ACC112 (cell line): ENCODE measurements around the gene MAVS.
A peak's percentile ranks its signal among the peaks of the same experiment; 100 is the strongest.
"Not testable (repeated sequence)": the region's sequence is repeated elsewhere in the genome, so short reads cannot be mapped to it uniquely, and the experiment has no call there.

ENCODE experiments used
- H2AFZ ChIP-seq: fragments of 200-600 bp; sonication (generic); one replicate; pipeline ENCODE4 v1.6.0; 2017; ENCODE audit warnings: antibody characterized with exemption, low read length; ENCODE audit not compliant: unreplicated experiment
- H3K27ac ChIP-seq: fragments of 200-600 bp; sonication (generic); 2 replicates; pipeline ENCODE4 v1.5.1; 2014; ENCODE audit warnings: low read depth, mild to moderate bottlenecking, antibody characterized with exemption, low read length, moderate library complexity
- H3K27me3 ChIP-seq: fragments of 200-600 bp; sonication (generic); 2 replicates; pipeline ENCODE4 v1.6.1; 2014; ENCODE audit warnings: mild to moderate bottlenecking, antibody characterized with exemption, low read length, moderate library complexity, mixed read lengths; ENCODE audit not compliant: insufficient read depth
- H3K36me3 ChIP-seq: fragments of 200-600 bp; sonication (generic); 2 replicates; pipeline ENCODE4 v1.6.1; 2016; ENCODE audit warnings: mild to moderate bottlenecking, antibody characterized with exemption, low read length, moderate library complexity, mixed read lengths; ENCODE audit not compliant: insufficient read depth
- H3K4me1 ChIP-seq: fragments of 200-600 bp; sonication (generic); one replicate; pipeline ENCODE4 v1.6.1; 2016; ENCODE audit warnings: low read length, mixed read lengths; ENCODE audit not compliant: insufficient read depth, unreplicated experiment, control insufficient read depth
- H3K4me3 ChIP-seq: fragments of 200-600 bp; sonication (generic); 2 replicates; pipeline ENCODE4 v1.5.1; 2014; ENCODE audit warnings: mild to moderate bottlenecking, low read depth, low read length
- H3K79me2 ChIP-seq: fragments of 200-600 bp; sonication (generic); one replicate; pipeline ENCODE4 v1.6.0; 2016; ENCODE audit warnings: low read length; ENCODE audit not compliant: control insufficient read depth, unreplicated experiment, insufficient read depth

Gene MAVS

GRCh38 chr20:3869839-3870634 lies 23.4 kb downstream of the MAVS start:
- Histone ChIP-seq H3K4me1 (no peaks in the 10 kb centered on the region), H3K79me2 (no peaks in the 10 kb centered on the region), H3K36me3 (peaks cover 11% of the 10 kb centered on the region; the same call in 1 of the 2 replicates), H3K27me3 (no peaks in the 10 kb centered on the region), H3K27ac (no peak overlapping the region), H3K4me3 (no peak overlapping the region), H2AFZ (no peak overlapping the region)

- Histone ChIP-seq H3K79me2 (no peaks in the 10 kb centered on the region), H3K27me3 (no peaks in the 10 kb centered on the region), H3K4me1 (no peaks in the 10 kb centered on the region), H2AFZ (no peak overlapping the region), H3K27ac (peak overlapping the region; percentile 2; the same call in 1 of the 2 replicates), H3K36me3 (peaks cover 11% of the 10 kb centered on the region; the same call in 1 of the 2 replicates), H3K4me3 (no peak overlapping the region)
Measured at GRCh38 chr20:3871550-3872265, 25.1 kb downstream of the MAVS start.

GRCh38 chr20:3873507-3873906 lies 26.9 kb downstream of the MAVS start:
- Histone ChIP-seq H2AFZ (no peak overlapping the region), H3K4me1 (peaks cover 3% of the 10 kb centered on the region), H3K4me3 (no peak overlapping the region), H3K27me3 (no peaks in the 10 kb centered on the region), H3K36me3 (peaks cover 11% of the 10 kb centered on the region; the same call in 1 of the 2 replicates), H3K27ac (no peak overlapping the region), H3K79me2 (no peaks in the 10 kb centered on the region)

- H3K79me2 ChIP-seq, result no peaks in the 10 kb centered on the region
- peaks cover 11% of the 10 kb centered on the region; the same call in 1 of the 2 replicates for H3K36me3 ChIP-seq
- H3K4me1 ChIP-seq, result peaks cover 3% of the 10 kb centered on the region
Measured at GRCh38 chr20:3874194-3874844, 27.7 kb downstream of the MAVS start.

GRCh38 chr20:3875378-3875974 lies 28.8 kb downstream of the MAVS start:
- H3K27ac ChIP-seq, result no peak overlapping the region

More at GRCh38 chr20:3874194-3874844, 27.7 kb downstream of the MAVS start:
- no peak overlapping the region for H2AFZ ChIP-seq
- no peak overlapping the region for H3K4me3 ChIP-seq
- H3K27ac ChIP-seq, result no peak overlapping the region
- no peaks in the 10 kb centered on the region for H3K27me3 ChIP-seq

GRCh38 chr20:3876000-3876399 lies 29.4 kb downstream of the MAVS start:
- peaks cover 11% of the 10 kb centered on the region; the same call in 1 of the 2 replicates for H3K36me3 ChIP-seq
- no peak overlapping the region for H2AFZ ChIP-seq
- no peaks in the 10 kb centered on the region for H3K79me2 ChIP-seq
- no peaks in the 10 kb centered on the region for H3K27me3 ChIP-seq
- H3K4me1 ChIP-seq, result peaks cover 3% of the 10 kb centered on the region
- no peak overlapping the region for H3K27ac ChIP-seq
- H3K4me3 ChIP-seq, result no peak overlapping the region

More at GRCh38 chr20:3875378-3875974, 28.8 kb downstream of the MAVS start:
- H3K79me2 ChIP-seq, result no peaks in the 10 kb centered on the region
- no peaks in the 10 kb centered on the region for H3K27me3 ChIP-seq
- H2AFZ ChIP-seq, result no peak overlapping the region
- H3K4me3 ChIP-seq, result no peak overlapping the region
- H3K36me3 ChIP-seq, result peaks cover 11% of the 10 kb centered on the region; the same call in 1 of the 2 replicates
- peaks cover 3% of the 10 kb centered on the region for H3K4me1 ChIP-seq

- Histone ChIP-seq H3K79me2 (no peaks in the 10 kb centered on the region), H3K4me1 (peaks cover 3% of the 10 kb centered on the region), H3K4me3 (no peak overlapping the region), H3K27ac (no peak overlapping the region), H2AFZ (no peak overlapping the region), H3K27me3 (no peaks in the 10 kb centered on the region), H3K36me3 (peaks cover 11% of the 10 kb centered on the region; the same call in 1 of the 2 replicates)
Measured at GRCh38 chr20:3876676-3877075, 30.0 kb downstream of the MAVS start.

GRCh38 chr20:3878921-3879274 lies 32.3 kb downstream of the MAVS start:
- H3K27me3 ChIP-seq, result not testable (repeated sequence)

GRCh38 chr20:3885715-3886114 lies 39.1 kb downstream of the MAVS start:
- peaks cover 8% of the 10 kb centered on the region for H3K4me1 ChIP-seq
- peaks cover 33% of the 10 kb centered on the region for H3K79me2 ChIP-seq
- H3K4me3 ChIP-seq, result no peak overlapping the region
- H3K27ac ChIP-seq, result no peak overlapping the region
- peaks cover 6% of the 10 kb centered on the region; the same call in 1 of the 2 replicates for H3K36me3 ChIP-seq
- no peak overlapping the region for H2AFZ ChIP-seq
- H3K27me3 ChIP-seq, result no peaks in the 10 kb centered on the region

More at GRCh38 chr20:3878921-3879274, 32.3 kb downstream of the MAVS start:
- not testable (repeated sequence) for H3K79me2 ChIP-seq, H3K4me1 ChIP-seq, H3K27ac ChIP-seq, H3K36me3 ChIP-seq, H2AFZ ChIP-seq, H3K4me3 ChIP-seq

GRCh38 chr20:3887876-3888620 lies 41.4 kb downstream of the MAVS start:
- Histone ChIP-seq H3K27me3 (no peaks in the 10 kb centered on the region), H3K36me3 (peaks cover 11% of the 10 kb centered on the region), H3K27ac (peak overlapping the region; percentile 84), H3K79me2 (peaks cover 56% of the 10 kb centered on the region), H3K4me1 (peaks cover 25% of the 10 kb centered on the region), H3K4me3 (peak overlapping the region; percentile 93), H2AFZ (peak overlapping the region; percentile 98)
